ENCODE measurements around the gene PDE6A.

PDE6A gene

DNA sequence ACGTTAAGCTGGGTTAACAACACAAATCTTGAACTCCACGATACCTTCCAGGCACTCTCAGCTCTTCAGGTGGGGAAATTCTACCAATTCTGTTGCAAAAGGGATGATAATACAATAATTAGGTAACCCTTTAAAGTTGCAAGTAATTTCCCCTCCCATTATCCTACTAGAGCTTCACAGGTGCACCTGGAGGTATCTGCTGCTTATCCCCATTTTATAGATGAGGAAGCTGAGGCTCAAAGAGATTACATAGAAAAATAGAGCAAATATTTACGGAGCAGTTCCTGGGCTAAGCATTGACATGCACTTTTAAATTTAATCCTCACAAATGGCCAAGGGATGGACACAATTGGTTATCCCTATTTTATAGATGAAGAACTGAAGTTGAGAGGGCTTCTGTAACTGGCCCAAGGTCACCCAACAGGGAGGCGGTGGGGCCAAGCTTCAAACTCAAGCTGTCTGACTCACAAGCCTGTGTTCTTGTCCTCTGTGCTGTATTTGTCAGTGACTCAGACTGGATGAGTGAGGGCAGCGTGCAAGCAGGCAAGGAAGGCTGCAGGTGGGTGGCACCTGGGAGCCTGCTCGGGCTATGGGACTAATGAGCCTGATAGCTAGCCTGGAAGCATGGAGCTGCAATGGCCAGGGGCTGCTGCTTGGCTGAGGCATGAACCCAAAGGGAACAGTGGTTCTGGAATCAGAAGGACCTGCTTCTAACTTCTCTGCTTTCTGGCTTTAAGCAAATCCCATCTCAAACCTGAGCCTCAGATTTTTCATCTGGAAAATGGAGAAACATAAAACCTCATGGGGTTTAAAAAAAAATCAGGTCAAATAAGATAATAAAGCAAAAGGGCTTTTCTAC, 105.5 kb downstream of the PDE6A start:
- DNase-seq (ENCODE audit: low read depth in 2 of 2), result no peak

DNA sequence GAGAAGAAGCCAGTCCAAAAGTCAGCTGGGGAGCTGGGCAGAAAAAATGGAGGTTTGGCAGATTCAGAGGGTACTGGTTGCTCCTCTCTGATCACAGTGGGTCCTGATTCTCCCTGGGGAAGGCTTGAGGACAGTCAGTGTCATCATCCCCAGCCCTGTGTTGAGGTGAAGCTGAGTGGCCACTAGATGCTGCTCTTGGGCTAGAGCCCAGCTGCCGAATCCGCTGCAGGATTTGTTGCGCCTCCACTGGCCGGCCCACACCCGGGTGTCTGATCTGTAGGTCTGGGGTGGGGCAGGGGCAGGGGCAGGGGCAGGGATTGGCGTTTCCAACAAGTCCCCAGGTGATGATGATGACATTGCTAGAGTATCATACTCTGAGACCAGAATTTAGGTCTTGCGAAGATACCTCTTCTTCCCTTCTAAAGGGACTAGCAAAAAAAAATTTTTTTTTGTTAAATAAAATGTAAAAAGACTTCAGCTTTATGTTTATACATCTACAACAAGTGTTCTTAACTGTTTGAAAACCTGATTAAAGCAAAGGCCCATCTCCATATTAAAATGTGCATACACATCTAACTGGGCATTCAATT, 106.8 kb downstream of the PDE6A start:
- no peak for DNase-seq (ENCODE audit: low read depth in 2 of 2)

DNA sequence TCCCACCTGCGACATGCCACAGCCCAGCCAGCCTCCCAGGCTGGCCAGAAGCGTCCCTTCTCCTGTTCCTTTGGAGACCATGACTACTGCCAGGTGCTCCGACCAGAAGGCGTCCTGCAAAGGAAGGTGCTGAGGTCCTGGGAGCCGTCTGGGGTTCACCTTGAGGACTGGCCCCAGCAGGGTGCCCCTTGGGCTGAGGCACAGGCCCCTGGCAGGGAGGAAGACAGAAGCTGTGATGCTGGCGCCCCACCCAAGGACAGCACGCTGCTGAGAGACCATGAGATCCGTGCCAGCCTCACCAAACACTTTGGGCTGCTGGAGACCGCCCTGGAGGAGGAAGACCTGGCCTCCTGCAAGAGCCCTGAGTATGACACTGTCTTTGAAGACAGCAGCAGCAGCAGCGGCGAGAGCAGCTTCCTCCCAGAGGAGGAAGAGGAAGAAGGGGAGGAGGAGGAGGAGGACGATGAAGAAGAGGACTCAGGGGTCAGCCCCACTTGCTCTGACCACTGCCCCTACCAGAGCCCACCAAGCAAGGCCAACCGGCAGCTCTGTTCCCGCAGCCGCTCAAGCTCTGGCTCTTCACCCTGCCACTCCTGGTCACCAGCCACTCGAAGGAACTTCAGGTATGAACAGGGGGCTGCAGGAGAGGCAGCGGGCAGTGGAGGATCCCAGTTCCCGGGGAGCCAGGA, 108.0 kb downstream of the PDE6A start:
- no peak for DNase-seq (ENCODE audit: low read depth in 2 of 2)

DNA sequence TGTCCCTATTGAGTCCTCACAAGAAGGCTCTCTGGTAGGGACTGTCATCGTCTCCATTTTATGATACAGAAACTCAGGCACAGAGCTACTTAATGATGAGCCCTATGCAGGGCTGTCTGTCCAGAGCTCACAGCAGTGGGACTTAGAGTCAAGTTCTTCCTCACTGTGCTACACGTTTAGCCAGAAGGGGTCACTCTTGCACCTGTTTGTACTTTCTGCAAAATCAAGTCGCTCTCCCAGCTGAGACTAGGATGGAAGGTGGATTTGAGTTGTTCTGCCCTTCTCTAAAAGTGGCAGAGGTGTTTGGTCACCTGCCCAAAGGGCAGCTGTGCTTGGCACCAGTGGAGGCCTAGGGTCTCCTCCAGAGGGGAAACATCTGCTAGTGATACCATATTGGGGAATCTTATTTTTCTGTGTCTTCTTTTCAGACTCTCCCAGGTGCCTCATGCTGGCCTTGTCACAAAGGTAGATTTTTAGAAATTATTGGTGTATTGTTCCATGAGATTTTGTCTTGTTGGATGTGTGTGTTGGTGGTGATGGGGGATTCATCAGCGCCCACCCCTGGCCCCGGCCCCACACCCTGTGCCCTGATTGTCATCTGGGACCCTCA, 110.2 kb downstream of the PDE6A start:
- DNase-seq (ENCODE audit: low read depth in 2 of 2), result peak; percentile 18 to 31

DNA sequence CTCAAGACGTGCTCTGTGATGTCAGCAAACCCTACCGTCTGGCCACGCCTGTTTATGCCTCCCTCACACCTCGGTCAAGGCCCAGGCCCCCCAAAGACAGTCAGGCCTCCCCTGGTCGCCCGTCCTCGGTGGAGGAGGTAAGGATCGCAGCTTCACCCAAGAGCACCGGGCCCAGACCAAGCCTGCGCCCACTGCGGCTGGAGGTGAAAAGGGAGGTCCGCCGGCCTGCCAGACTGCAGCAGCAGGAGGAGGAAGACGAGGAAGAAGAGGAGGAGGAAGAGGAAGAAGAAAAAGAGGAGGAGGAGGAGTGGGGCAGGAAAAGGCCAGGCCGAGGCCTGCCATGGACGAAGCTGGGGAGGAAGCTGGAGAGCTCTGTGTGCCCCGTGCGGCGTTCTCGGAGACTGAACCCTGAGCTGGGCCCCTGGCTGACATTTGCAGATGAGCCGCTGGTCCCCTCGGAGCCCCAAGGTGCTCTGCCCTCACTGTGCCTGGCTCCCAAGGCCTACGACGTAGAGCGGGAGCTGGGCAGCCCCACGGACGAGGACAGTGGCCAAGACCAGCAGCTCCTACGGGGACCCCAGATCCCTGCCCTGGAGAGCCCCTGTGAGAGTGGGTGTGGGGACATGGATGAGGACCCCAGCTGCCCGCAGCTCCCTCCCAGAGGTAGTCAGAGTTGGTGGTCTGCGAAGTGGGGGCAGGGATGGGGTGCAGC, 111.3 kb downstream of the PDE6A start:
- DNase-seq (ENCODE audit: low read depth in 2 of 2), result no peak

DNA sequence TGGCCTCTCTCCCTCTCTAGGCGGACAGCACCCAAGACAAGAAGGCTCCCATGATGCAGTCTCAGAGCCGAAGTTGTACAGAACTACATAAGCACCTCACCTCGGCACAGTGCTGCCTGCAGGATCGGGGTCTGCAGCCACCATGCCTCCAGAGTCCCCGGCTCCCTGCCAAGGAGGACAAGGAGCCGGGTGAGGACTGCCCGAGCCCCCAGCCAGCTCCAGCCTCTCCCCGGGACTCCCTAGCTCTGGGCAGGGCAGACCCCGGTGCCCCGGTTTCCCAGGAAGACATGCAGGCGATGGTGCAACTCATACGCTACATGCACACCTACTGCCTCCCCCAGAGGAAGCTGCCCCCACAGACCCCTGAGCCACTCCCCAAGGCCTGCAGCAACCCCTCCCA, 112.0 kb downstream of the PDE6A start:
- DNase-seq (ENCODE audit: low read depth in 2 of 2), result no peak

DNA sequence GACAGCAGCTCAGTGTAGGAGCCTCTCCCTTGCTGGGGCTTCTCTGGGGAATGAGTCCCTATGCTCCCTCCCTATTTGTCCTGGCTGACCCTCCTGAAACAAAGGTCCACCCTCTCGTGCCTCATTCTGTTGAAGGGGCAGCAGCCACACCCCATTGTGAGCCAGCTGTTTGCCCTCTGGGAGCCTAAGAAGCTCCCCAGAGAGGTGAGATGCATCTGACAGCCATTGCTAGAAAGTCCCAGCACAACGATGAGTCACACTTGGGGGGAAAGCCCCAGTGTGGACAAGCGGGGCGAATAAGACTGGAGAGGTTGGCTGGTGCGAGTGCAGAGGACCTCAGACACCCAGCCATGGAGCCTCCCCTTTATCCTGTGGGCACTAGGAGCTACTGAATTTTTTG, 113.1 kb downstream of the PDE6A start:
- peak in 1 of 2 donors; percentile 9 for DNase-seq (ENCODE audit: low read depth in 2 of 2)

DNA sequence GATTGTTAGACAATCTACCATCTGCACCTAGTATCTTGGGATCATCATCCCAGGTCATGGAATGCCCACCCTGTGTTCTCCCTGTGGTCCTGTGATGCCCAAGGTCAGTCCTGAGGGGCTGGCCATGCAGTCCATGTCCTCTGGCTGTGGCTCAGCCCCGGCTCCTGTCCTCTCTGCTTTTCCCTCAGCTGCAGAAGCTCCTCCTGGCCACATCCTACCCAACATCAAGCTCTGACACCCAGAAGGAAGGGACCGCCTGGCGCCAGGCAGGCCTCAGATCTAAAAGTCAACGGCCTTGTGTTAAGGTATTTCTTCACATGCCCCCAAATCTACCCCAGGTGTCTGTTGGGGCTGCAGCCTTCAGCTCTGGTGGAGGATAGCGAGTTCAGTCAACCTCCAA, 114.0 kb downstream of the PDE6A start:
- no peak for DNase-seq (ENCODE audit: low read depth in 2 of 2)

DNA sequence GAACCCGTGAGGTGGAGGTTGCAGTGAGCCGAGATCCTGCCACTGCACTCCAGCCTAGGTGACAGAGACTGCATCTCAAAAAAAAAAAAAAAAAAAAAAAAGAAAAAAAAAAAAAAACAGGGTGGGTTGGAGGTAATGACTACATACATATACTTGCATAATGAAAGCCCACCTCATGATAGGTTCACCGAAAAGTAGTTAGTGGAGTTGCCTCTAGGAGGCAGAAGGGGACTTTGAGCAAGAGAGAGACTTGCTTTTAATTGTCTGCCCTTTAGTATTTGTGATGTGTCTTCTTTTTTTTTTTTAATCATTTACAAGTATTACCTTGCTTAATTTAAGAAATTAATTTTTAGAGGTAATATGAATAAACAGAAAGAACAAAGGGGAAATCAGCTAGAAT, 114.6 kb downstream of the PDE6A start:
- DNase-seq (ENCODE audit: low read depth in 2 of 2), result no peak

DNA sequence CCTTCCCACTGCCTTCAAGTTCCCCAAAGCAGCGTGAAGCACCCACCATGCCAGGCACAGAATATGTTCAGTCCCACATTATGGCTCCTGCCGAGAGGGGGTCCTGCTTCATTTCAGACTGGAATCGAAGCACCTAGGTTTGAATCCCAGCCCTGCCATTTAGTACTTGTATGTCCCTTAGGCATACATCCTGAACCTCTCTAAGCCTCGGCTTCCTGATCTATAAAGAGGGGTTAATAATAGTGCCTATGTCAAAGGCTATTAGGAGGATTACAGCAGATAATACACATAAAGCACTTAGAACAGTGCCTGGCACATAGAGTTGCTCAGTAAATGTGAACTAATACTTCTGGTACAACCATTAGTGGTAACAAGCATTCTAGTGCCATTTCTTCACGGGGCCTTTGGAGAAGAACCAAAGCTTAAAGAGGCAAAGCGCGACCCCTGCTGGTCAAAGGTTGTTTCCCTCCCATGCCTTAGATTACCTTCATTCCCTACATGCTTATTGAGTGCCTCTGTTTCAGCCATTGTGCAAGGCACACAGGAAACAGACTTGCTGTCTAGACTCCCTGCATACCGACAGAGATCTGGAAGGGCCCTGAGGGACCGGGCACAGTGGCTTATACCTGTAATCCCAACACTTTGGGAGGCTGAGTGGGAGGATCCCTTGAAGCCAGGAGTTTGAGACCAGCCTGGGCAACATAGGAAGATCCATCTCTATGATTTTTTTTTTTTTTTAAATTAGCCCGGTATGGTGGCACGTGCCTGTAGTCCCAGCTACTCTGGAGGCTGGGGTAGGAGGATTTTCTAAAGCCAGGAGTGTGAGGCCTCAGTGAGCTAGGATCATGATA, 116.2 kb downstream of the PDE6A start:
- peak; percentile 65 to 67 for DNase-seq (ENCODE audit: low read depth in 2 of 2)

DNA sequence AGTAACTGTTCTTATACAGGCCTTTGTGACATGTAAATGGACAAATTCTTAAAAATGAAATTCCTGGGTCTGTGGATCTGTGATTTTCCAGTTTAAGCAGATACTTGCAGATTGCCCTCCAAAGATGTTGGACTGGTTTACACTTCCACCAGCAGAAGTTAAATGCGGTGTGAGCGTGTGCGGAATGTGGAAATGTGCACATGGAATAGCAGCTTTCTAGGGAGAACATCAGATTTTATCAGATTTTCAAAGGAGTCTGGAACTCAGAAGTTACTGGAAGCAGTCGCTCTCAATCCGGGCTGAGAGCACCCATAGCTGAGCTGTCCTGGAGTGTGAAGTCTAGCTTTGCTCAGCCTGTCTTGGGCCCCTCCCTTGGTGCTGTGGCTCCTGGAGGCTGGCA, 117.0 kb downstream of the PDE6A start:
- no peak for DNase-seq (ENCODE audit: low read depth in 2 of 2)

DNA sequence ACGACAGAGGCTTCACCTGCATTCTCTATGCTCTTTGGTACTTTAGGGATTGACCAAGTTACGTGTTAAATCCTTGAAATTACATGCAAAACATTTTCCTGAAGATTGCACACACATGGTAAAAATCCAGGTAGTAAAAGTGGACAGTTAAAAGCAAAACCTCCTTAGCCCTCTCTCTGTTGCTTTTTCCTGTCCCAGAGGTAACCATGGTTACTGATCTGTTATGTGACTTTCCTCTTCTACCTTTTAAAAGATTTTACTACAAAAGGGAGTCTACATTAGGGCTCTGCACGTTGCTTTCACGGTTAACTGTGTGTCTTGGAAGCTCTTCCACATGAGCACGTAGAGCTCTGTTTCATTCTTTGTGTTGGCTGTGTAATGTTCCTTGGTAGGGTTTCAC, 117.5 kb downstream of the PDE6A start:
- DNase-seq (ENCODE audit: low read depth in 2 of 2), result no peak

DNA sequence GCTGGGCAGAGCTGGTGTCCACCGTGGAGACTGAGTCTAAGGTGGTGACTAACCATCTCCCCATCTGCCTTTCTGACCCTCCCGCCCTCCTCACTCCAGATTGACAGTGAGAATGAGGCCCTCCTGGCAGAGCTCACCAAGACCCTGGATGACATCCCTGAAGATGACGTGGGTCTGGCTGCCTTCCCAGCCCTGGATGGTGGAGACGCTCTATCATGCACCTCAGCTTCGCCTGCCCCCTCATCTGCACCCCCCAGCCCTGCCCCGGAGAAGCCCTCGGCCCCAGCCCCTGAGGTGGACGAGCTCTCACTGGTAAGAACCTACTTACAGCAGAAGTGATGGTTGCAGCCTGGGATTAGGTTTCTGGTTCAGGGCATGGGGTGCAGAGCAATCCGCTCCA, 118.0 kb downstream of the PDE6A start:
- DNase-seq (ENCODE audit: low read depth in 2 of 2), result no peak

DNA sequence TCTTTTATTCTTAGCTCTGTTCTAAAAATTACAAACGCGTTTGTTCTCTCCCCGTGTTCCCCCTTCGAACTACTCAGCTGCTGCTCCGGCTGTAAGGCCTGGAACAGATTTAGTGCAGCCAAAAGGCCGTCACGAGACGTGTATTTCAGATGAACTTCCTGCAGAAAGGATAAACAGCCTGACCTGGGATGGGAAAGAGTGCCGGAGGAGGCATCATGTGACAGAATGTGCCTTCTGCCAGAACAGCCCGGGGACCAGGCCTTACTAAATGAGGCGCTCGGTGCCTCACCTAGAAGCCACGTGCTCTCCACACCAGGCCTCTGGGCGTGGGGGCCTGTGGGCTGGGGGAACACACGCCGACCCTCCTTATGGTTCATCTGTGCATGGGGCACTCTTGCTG, 119.7 kb downstream of the PDE6A start:
- DNase-seq (ENCODE audit: low read depth in 2 of 2), result no peak

DNA sequence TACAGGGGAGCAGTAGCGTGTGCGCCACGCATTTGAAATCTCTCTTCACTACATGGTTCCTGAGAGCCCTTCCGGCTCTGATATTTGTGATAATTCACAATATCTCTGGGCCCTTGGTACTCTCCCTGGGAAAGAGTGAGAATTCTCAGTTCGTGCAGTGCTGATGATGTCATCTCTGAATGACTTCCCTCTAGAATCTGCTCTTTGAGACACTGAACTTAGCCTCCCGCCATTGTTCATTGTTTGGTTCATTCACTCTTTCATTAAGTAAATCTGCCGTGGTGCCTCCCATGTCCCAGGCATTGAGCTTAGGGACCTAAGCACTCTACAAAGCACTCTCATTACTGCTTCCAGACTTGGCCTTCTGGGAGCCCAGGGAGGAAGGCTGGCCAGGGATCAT, 120.5 kb downstream of the PDE6A start:
- DNase-seq (ENCODE audit: low read depth in 2 of 2), result no peak

DNA sequence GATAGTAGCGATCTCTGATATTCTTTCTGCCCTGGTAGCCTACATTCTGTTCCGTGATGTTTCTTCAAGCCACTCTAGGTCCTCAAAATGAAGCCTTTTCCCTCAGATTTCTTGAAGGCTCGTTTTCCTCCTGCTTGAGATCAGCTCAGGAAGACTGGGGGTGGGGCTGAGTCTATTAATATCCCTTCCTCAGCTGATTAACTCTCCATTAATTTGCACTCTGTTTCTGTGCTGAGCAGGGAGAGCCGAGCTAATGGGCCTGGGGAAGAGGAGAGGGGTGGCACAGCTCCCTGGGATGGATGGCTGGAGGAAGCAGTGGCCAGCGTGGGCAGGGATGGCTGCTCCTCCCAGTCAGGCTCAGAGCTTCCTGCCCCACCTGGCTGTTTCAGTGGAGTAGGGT, 121.2 kb downstream of the PDE6A start:
- no peak for DNase-seq (ENCODE audit: low read depth in 2 of 2)

DNA sequence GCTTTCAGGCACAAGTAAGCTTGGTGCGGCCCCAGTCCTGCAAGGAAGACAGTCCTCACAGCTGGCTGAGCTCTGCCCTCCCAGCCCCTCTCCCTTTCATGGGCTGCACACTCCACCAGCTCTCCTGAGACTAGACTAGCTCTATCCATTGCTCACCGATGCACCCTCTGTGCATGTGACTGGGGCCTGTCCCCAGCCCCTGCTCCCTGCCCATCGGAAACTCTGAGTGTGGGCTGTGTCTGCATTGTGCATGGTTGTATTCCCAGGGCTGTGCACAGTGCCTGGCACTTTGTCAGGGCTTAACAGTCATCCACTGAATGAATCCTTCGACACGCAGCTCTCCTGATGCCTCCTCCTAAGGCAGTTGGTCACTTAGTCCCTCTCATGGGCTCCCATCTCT, 122.3 kb downstream of the PDE6A start:
- no peak for DNase-seq (ENCODE audit: low read depth in 2 of 2)

DNA sequence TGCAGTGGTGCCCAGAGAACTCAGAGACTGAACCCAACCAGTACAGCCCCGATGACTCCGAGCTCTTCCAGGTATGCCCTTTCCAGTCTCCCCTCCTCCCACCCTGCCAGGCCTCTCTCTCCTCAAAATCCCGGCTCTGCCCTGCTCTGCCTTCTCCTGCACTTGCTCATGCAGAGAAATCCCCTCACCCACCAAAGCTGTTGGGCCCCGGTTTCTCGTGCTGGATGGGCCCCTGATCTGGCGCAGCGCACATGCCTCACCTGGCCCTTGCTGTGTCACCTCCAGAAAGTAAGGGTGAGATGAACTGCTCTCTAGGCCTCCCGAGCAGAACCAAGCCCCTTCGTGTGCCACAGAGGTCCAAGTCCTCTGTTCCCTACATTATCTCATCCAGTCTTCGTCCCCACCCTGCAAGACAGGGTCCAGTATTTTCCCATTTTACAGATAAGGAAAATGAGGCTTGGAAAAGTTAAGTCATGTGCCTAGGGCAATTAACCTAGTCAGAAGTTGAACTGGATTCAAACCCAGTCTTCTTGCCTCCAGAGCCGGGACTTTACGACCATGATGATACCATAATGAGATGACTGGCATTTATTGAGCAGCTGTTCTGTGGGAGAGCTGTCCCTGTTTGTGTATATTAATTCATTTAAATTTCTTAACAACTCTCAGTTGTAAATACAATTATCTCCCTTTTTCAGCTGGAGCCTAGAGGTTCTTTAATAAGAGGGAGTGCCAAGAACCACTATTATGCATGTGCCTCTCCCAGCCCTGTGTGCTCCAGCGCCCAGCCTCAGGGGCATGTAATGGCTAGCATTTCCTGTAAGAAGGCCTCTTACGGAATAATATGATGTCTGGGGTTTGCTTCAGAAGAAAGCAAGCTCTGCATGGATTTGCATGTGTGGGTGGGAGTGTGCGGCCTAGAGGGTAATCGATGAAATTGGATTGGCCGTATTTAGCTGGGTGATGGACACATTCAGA, 123.8 kb downstream of the PDE6A start:
- no peak for DNase-seq (ENCODE audit: low read depth in 2 of 2)

DNA sequence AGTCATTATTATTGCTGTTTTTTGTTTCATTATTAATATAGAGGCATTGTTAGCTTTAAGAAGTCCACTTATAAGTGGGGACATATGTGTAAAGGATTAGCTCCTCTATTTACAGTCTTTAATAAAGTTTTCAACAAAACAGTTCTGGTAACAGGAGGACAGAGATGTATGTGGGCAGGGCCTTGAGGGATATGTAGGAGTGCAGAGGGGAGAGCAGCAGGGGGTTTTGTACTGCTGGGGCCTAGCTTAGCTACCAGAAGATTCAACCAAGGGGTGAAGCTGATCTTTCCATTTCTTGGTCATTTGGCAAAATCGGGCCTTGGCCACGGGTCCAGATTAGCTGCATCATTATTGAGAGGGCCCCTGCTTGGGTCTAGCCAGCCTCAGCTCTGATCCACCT, 124.6 kb downstream of the PDE6A start:
- DNase-seq (ENCODE audit: low read depth in 2 of 2), result no peak

DNA sequence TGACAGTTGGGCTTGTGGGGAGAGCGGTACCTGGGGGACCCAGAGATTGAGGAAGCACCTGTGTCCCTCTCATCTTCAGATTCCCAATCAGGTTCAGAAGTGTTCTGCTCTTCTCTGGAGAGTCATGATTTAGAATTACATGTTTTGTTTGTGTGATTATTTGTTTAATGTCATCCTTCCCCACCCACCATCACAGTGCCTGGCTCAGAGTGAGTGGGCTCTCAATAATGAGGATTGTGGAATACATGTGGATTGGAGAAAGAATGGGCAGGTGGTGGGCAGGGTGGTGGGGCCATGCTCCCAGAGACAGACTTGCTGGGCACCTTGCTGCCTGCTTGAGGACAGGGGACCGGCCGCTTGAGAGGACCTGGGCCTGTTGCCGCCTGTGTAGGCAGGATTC, 126.5 kb downstream of the PDE6A start:
- no peak for DNase-seq (ENCODE audit: low read depth in 2 of 2)

Data from activated CD8-positive, alpha-beta memory T cell treated with anti-CD3 and anti-CD28 coated beads for 4 hours (primary cell).